Sigmoid colon (tissue), 4 donors: ENCODE data around the gene NOL4L.

Experiments
- EP300 ChIP-seq, 4 donors: sonication (generic); formaldehyde crosslinking; IDR thresholded peaks; one replicate each; pipeline ENCODE4 v1.6.1; 2017; ENCODE audit warnings: antibody characterized with exemption in 4 of 4
- TF ChIP-seq, protein P1 (sequence below), 4 experiments: fragments of 450-650 bp in 3 of 4; fragments of 200-600 bp in 1 of 4; IDR thresholded peaks; one replicate each; pipeline ENCODE4 v1.5.1; 2016 to 2019; ENCODE audit warnings: antibody characterized with exemption in 4 of 4, mild to moderate bottlenecking in 3 of 4, moderate library complexity in 2 of 4

DNA sequence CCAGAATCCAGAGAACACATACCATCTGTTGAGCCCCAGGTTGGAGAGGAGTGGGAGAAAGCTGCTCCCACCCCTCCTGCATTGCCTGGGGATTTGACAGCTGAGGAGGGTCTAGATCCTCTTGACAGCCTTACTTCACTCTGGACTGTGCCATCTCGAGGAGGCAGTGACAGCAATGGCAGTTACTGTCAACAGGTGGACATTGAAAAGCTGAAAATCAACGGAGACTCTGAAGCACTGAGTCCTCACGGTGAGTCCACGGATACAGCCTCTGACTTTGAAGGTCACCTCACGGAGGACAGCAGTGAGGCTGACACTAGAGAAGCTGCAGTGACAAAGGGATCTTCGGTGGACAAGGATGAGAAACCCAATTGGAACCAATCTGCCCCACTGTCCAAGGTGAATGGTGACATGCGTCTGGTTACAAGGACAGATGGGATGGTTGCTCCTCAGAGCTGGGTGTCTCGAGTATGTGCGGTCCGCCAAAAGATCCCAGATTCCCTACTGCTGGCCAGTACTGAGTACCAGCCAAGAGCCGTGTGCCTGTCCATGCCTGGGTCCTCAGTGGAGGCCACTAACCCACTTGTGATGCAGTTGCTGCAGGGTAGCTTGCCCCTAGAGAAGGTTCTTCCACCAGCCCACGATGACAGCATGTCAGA, 149.6 kb downstream of the NOL4L start:
- TF ChIP-seq, protein P1, sequence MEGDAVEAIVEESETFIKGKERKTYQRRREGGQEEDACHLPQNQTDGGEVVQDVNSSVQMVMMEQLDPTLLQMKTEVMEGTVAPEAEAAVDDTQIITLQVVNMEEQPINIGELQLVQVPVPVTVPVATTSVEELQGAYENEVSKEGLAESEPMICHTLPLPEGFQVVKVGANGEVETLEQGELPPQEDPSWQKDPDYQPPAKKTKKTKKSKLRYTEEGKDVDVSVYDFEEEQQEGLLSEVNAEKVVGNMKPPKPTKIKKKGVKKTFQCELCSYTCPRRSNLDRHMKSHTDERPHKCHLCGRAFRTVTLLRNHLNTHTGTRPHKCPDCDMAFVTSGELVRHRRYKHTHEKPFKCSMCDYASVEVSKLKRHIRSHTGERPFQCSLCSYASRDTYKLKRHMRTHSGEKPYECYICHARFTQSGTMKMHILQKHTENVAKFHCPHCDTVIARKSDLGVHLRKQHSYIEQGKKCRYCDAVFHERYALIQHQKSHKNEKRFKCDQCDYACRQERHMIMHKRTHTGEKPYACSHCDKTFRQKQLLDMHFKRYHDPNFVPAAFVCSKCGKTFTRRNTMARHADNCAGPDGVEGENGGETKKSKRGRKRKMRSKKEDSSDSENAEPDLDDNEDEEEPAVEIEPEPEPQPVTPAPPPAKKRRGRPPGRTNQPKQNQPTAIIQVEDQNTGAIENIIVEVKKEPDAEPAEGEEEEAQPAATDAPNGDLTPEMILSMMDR (IDR thresholded peaks at IDR 0.05) = no peak
- TF ChIP-seq EP300 (IDR thresholded peaks at IDR 0.05) = no peak
